H9 (cell line): Measurements from ENCODE around the gene STK32B. TPM values are rescaled to one million over a fixed set of nuclear protein-coding genes. Genes with fewer than 3 reads are reported as not detected.
"Not testable (repeated sequence)": the region's sequence is repeated elsewhere in the genome, so short reads cannot be mapped to it uniquely, and the experiment has no call there.

Experiments used
- DNase-seq: peaks from one replicate; pipeline ENCODE4 v3.0.0-alpha.2; 2017
- H2AFZ ChIP-seq: one replicate; pipeline ENCODE4 v1.6.1; 2013; ENCODE audit warnings: mild to moderate bottlenecking, low read length, control low read depth, moderate library complexity
- H2AK5ac ChIP-seq: 2 replicates; pipeline ENCODE4 v1.6.1; 2013; ENCODE audit warnings: low read length, control low read depth, mixed read lengths; ENCODE audit not compliant: insufficient read length
- H2BK120ac ChIP-seq: one replicate; pipeline ENCODE4 v1.6.1; 2013; ENCODE audit warnings: low read depth, mild to moderate bottlenecking, low read length, control low read depth, inconsistent platforms; ENCODE audit not compliant: poor library complexity, severe bottlenecking
- H2BK12ac ChIP-seq: 2 replicates; pipeline ENCODE4 v1.6.1; 2013; ENCODE audit warnings: low read length, control low read depth, mixed read lengths, low read depth; ENCODE audit not compliant: insufficient read length
- H2BK15ac ChIP-seq: 2 replicates; pipeline ENCODE4 v1.6.1; 2013; ENCODE audit warnings: low read depth, low read length, control low read depth
- H2BK20ac ChIP-seq: one replicate; pipeline ENCODE4 v1.6.1; 2013; ENCODE audit warnings: low read depth, mild to moderate bottlenecking, low read length, control low read depth, inconsistent platforms; ENCODE audit not compliant: poor library complexity, severe bottlenecking
- H2BK5ac ChIP-seq: 2 replicates; pipeline ENCODE4 v1.6.1; 2013; ENCODE audit warnings: low read length, control low read depth, mixed read lengths; ENCODE audit not compliant: insufficient read length
- H3K14ac ChIP-seq: 2 replicates; pipeline ENCODE4 v1.6.1; 2013; ENCODE audit warnings: low read length, control low read depth; ENCODE audit not compliant: insufficient read depth
- H3K18ac ChIP-seq: 2 replicates; pipeline ENCODE4 v1.6.1; 2013; ENCODE audit warnings: low read depth, mild to moderate bottlenecking, mixed read lengths, low read length, control low read depth; ENCODE audit not compliant: insufficient read length
- H3K23ac ChIP-seq: 2 replicates; pipeline ENCODE4 v1.6.1; 2013; ENCODE audit warnings: low read length, control low read depth, mixed read lengths, low read depth; ENCODE audit not compliant: insufficient read length
- H3K23me2 ChIP-seq: 2 replicates; pipeline ENCODE4 v1.6.1; 2013; ENCODE audit warnings: low read depth, mild to moderate bottlenecking, mixed read lengths, low read length, control low read depth; ENCODE audit not compliant: insufficient read length, poor library complexity, severe bottlenecking
- H3K27ac ChIP-seq: 2 replicates; pipeline ENCODE4 v1.5.1; 2013; ENCODE audit warnings: low read length, control low read depth, mixed read lengths, low read depth; ENCODE audit not compliant: insufficient read length
- H3K27me3 ChIP-seq: 2 replicates; pipeline ENCODE4 v1.6.1; 2013; ENCODE audit warnings: low read length, control low read depth, inconsistent platforms; ENCODE audit not compliant: insufficient read depth
- H3K4ac ChIP-seq: 2 replicates; pipeline ENCODE4 v1.6.1; 2013; ENCODE audit warnings: low read depth, mild to moderate bottlenecking, control low read depth, inconsistent platforms, low read length, moderate library complexity
- H3K4me1 ChIP-seq: 2 replicates; pipeline ENCODE4 v1.6.1; 2013; ENCODE audit warnings: low read length, control low read depth, inconsistent platforms; ENCODE audit not compliant: insufficient read depth
- H3K4me2 ChIP-seq: 2 replicates; pipeline ENCODE4 v1.6.1; 2013; ENCODE audit warnings: low read length, control low read depth, mixed read lengths; ENCODE audit not compliant: insufficient read length, insufficient read depth
- H3K56ac ChIP-seq: 2 replicates; pipeline ENCODE4 v1.6.1; 2013; ENCODE audit warnings: low read depth, mild to moderate bottlenecking, mixed read lengths, low read length, control low read depth; ENCODE audit not compliant: insufficient read length
- H3K79me1 ChIP-seq: 2 replicates; pipeline ENCODE4 v1.6.1; 2013; ENCODE audit warnings: low read depth, mild to moderate bottlenecking, moderate library complexity, low read length, control low read depth, inconsistent platforms; ENCODE audit not compliant: insufficient read depth, poor library complexity, severe bottlenecking
- H3K79me2 ChIP-seq: 2 replicates; pipeline ENCODE4 v1.6.1; 2013; ENCODE audit warnings: low read length, control low read depth, inconsistent platforms; ENCODE audit not compliant: insufficient read depth
- H3K9ac ChIP-seq: 2 replicates; pipeline ENCODE4 v1.6.1; 2013; ENCODE audit warnings: low read length, control low read depth, mixed read lengths; ENCODE audit not compliant: insufficient read length; ENCODE audit errors: extremely low read depth
- H3K9me3 ChIP-seq: one replicate; pipeline ENCODE4 v1.6.1; 2013; ENCODE audit warnings: low read depth, low read length, inconsistent platforms; ENCODE audit not compliant: control insufficient read depth
- H3T11ph ChIP-seq: one replicate; pipeline ENCODE4 v1.6.1; 2013; ENCODE audit warnings: mild to moderate bottlenecking, low read length, control low read depth, inconsistent platforms
- H4K20me1 ChIP-seq: one replicate; pipeline ENCODE4 v1.6.1; 2013; ENCODE audit not compliant: control insufficient read depth, insufficient read length, insufficient read depth
- H4K5ac ChIP-seq: 2 replicates; pipeline ENCODE4 v1.6.1; 2013; ENCODE audit warnings: low read depth, mild to moderate bottlenecking, mixed read lengths, low read length, control low read depth; ENCODE audit not compliant: insufficient read length
- H4K8ac ChIP-seq: replicated peaks from 2 replicates; pipeline ENCODE4 v1.6.1; 2013; ENCODE audit warnings: low read length, control low read depth, mixed read lengths, low read depth; ENCODE audit not compliant: insufficient read length
- H4K91ac ChIP-seq: 2 replicates; pipeline ENCODE4 v1.6.1; 2013; ENCODE audit warnings: low read depth, mild to moderate bottlenecking, moderate library complexity, mixed read lengths, low read length, control low read depth; ENCODE audit not compliant: insufficient read length
- H3K27ac Mint-ChIP-seq, 3 experiments: 2 replicates in 2 of 3; 3 replicates in 1 of 3; pipeline ENCODE4 v1.8.0; 2020 to 2021; ENCODE audit warnings: mixed read lengths in 3 of 3, mild to moderate bottlenecking in 1 of 3, moderate library complexity in 1 of 3
- H3K27me3 Mint-ChIP-seq: 2 replicates; pipeline ENCODE4 v1.8.0; 2021; ENCODE audit warnings: low read depth, mild to moderate bottlenecking, moderate library complexity, mixed read lengths
- H3K36me3 Mint-ChIP-seq, 3 experiments: 2 replicates in 2 of 3; 3 replicates in 1 of 3; pipeline ENCODE4 v1.8.0; 2020 to 2021; ENCODE audit warnings: low read depth in 3 of 3, mixed read lengths in 3 of 3; ENCODE audit not compliant: insufficient read depth in 1 of 3
- H3K4me1 Mint-ChIP-seq, 2 experiments: 2 replicates each; pipeline ENCODE4 v1.8.0; 2020; ENCODE audit warnings: mixed read lengths in 2 of 2
- H3K4me3 Mint-ChIP-seq, 2 experiments: 2 replicates in 1 of 2; 3 replicates in 1 of 2; pipeline ENCODE4 v1.8.0; 2020 to 2021; ENCODE audit warnings: mild to moderate bottlenecking in 2 of 2, mixed read lengths in 2 of 2, moderate library complexity in 1 of 2
- H3K9me3 Mint-ChIP-seq, 2 experiments: 2 replicates in 1 of 2; 3 replicates in 1 of 2; pipeline ENCODE4 v1.8.0; 2020; ENCODE audit warnings: mild to moderate bottlenecking in 2 of 2, mixed read lengths in 2 of 2, moderate library complexity in 1 of 2
- WGBS: extraction: QIAGEN DNeasy Blood & Tissue Kit; methylation state at CpG from one replicate; pipeline ENCODE4 v1.1.7; 2013; ENCODE audit warnings: missing lambda C conversion rate, low lambda C conversion rate, mixed read lengths; ENCODE audit not compliant: insufficient read length; ENCODE audit errors: extremely low coverage; 5-methylcytosine and 5-hydroxymethylcytosine counted together
- total RNA-seq: library from RNA; stranded (reverse); gene quantifications from 2 replicates; pipeline ENCODE4 v1.2.1, GENCODE V29; 2021
- TF ChIP-seq, protein P1 (sequence below): fragments of 200-600 bp; sonication (generic); conservative IDR thresholded peaks from 3 replicates; pipeline ENCODE4 v1.8.0; 2021; ENCODE audit warnings: antibody characterized with exemption, mild to moderate bottlenecking

Gene STK32B
- total RNA-seq, 1 experiment from 2014 or later, result 1.0 TPM

DNA sequence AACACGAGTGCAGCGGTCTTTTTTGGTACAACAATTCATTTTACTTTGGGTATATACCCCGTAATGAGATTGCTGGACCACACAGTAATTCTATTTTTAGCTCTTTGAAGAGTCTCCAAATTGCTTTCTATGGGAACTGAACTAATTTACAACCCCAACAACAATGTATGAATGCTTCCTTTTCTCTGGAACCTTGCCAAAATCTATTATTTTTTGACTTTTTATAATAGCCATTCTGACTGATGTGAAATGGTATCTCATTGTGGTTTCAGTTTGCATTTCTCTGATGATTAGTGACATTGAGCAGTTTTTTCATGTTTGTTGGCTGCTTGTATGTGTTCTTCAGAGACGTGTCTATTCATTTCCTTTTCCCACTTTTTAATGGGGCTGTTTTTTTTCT, 240.8 kb downstream of the STK32B start:
- Histone ChIP-seq H3K4ac (no peak overlapping the region), H3K9ac (no peak overlapping the region), H3K9me3 (no peaks in the 10 kb centered on the region), H3T11ph (no peak overlapping the region), H3K56ac (no peak overlapping the region), H3K14ac (no peak overlapping the region), H3K27me3 (no peaks in the 10 kb centered on the region), H3K4me1 (no peaks in the 10 kb centered on the region), H3K79me1 (no peaks in the 10 kb centered on the region), H4K91ac (no peak overlapping the region), H2AK5ac (no peak overlapping the region), H3K23ac (no peak overlapping the region), H3K27ac (no peak overlapping the region), H4K8ac (no peak overlapping the region), H3K18ac (no peak overlapping the region), H3K79me2 (no peaks in the 10 kb centered on the region), H2AFZ (no peak overlapping the region), H3K23me2 (no peaks in the 10 kb centered on the region), H2BK12ac (no peak overlapping the region), H2BK15ac (no peak overlapping the region), H3K4me2 (no peak overlapping the region), H4K20me1 (no peaks in the 10 kb centered on the region), H2BK5ac (no peak overlapping the region), H4K5ac (no peak overlapping the region), H2BK20ac (no peak overlapping the region), H2BK120ac (no peak overlapping the region)
- Mint-ChIP-seq H3K4me1 (no peaks in the 10 kb centered on the region), H3K27ac (no peak overlapping the region), H3K4me3 (no peak overlapping the region), H3K9me3 (peaks cover 11 to 12% of the 10 kb centered on the region in 2 experiments; a peak in 4 of 5 replicates), H3K36me3 (no peaks in the 10 kb centered on the region; a peak in 1 of 7 replicates), H3K27me3 (peaks cover 18% of the 10 kb centered on the region)
- DNase-seq, result no peak
- no CpG with 5 or more reads among the region's 4 CpGs for WGBS
- TF ChIP-seq, protein P1, sequence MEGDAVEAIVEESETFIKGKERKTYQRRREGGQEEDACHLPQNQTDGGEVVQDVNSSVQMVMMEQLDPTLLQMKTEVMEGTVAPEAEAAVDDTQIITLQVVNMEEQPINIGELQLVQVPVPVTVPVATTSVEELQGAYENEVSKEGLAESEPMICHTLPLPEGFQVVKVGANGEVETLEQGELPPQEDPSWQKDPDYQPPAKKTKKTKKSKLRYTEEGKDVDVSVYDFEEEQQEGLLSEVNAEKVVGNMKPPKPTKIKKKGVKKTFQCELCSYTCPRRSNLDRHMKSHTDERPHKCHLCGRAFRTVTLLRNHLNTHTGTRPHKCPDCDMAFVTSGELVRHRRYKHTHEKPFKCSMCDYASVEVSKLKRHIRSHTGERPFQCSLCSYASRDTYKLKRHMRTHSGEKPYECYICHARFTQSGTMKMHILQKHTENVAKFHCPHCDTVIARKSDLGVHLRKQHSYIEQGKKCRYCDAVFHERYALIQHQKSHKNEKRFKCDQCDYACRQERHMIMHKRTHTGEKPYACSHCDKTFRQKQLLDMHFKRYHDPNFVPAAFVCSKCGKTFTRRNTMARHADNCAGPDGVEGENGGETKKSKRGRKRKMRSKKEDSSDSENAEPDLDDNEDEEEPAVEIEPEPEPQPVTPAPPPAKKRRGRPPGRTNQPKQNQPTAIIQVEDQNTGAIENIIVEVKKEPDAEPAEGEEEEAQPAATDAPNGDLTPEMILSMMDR, result no peak

DNA sequence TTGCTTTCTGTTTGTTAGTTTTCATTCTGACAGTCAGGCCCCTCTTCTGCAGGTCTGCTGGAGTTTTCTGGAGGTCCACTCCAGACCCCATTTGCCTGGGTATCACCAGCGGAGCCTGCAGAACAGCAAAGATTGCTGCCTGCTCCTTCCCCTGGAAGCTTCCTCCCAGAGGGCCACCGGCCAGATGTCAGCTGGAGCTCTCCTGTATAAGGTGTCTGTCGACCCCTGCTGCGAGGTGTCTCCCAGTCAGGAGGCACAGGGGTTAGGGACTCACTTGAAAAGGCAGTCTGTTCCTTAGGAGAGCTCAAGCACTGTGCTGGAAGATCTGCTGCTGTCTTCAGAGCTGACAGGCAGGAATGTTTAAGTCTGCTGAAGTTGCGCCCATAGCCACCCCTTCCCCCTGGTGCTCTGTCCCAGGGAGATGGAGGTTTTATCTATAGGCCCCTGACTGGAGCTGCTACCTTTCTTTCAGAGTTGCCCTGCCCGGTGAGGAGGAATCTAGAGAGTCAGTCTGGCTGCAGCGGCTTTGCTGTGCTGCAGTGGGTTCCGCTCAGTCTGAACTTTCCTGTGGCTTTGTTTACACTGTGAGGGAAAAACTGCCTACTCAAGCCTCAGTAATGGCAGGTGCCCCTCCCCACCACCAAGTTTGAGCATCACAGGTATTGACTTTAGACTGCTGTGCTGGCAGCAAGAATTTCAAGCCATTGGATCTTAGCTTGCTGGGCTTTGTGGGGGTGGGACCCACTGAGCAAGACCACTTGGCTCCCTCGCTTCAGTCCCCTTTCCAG, 246.9 kb downstream of the STK32B start:
- H3K4me2 ChIP-seq, H3K23ac ChIP-seq, H3K9ac ChIP-seq, H3K18ac ChIP-seq, H2BK15ac ChIP-seq, H4K20me1 ChIP-seq, H3K4me1 Mint-ChIP-seq, H3K9me3 ChIP-seq, H4K91ac ChIP-seq, H3K36me3 Mint-ChIP-seq, DNase-seq, H3K14ac ChIP-seq, H3T11ph ChIP-seq, H3K27me3 ChIP-seq, H2BK12ac ChIP-seq, H3K4me3 Mint-ChIP-seq, H2BK20ac ChIP-seq, H2BK120ac ChIP-seq, H3K79me2 ChIP-seq, H2AFZ ChIP-seq, H3K56ac ChIP-seq, H3K23me2 ChIP-seq, H3K4ac ChIP-seq, H3K79me1 ChIP-seq, H2AK5ac ChIP-seq, H2BK5ac ChIP-seq, H3K27ac Mint-ChIP-seq, H4K8ac ChIP-seq, H3K27ac ChIP-seq, H3K4me1 ChIP-seq, H4K5ac ChIP-seq: not testable (repeated sequence)
- peaks cover 10 to 12% of the 10 kb centered on the region in 2 experiments; a peak in 4 of 5 replicates for H3K9me3 Mint-ChIP-seq
- peaks cover 20% of the 10 kb centered on the region for H3K27me3 Mint-ChIP-seq
- no CpG with 5 or more reads among the region's 9 CpGs for WGBS
